ENCODE measurements around the gene CFAP161.

Gene CFAP161

GRCh38 chr15:81188354-81188753, 54.3 kb downstream of the CFAP161 start:
- no peak for TF ChIP-seq CTCF (IDR thresholded peaks at IDR 0.05; ENCODE audit: unreplicated experiment in 3 of 3)
- H3K9me3 Mint-ChIP-seq = no peaks in the 10 kb centered on the region
- H3K36me3 Mint-ChIP-seq (ENCODE audit: low read depth) = no peaks in the 10 kb centered on the region
- H3K4me1 Mint-ChIP-seq = peaks cover 12% of the 10 kb centered on the region
- H3K27ac Mint-ChIP-seq = no peak overlapping the region
- H3K27me3 Mint-ChIP-seq (ENCODE audit: low read depth) = peaks cover 13% of the 10 kb centered on the region
- H3K4me3 Mint-ChIP-seq = no peak overlapping the region

GRCh38 chr15:81189583-81190283, 55.7 kb downstream of the CFAP161 start:
- H3K4me1 Mint-ChIP-seq = peaks cover 5% of the 10 kb centered on the region
- H3K27me3 Mint-ChIP-seq (ENCODE audit: low read depth) = peaks cover 5% of the 10 kb centered on the region
- TF ChIP-seq CTCF (IDR thresholded peaks at IDR 0.05; ENCODE audit: unreplicated experiment in 3 of 3) = no peak
- no peaks in the 10 kb centered on the region for H3K9me3 Mint-ChIP-seq
- peak overlapping the region in 2 of 3 experiments; percentile 78 to 85 for H3K27ac Mint-ChIP-seq
- no peak overlapping the region for H3K4me3 Mint-ChIP-seq
- H3K36me3 Mint-ChIP-seq (ENCODE audit: low read depth) = no peaks in the 10 kb centered on the region

- Mint-ChIP-seq H3K9me3 (no peaks in the 10 kb centered on the region), H3K4me3 (no peak overlapping the region), H3K27ac (no peak overlapping the region), H3K27me3 (ENCODE audit: low read depth) (peaks cover 7% of the 10 kb centered on the region), H3K36me3 (ENCODE audit: low read depth) (no peaks in the 10 kb centered on the region), H3K4me1 (peaks cover 5% of the 10 kb centered on the region)
- no peak for TF ChIP-seq CTCF (IDR thresholded peaks at IDR 0.05; ENCODE audit: unreplicated experiment in 3 of 3)
Observed at GRCh38 chr15:81190922-81191507, 56.9 kb downstream of the CFAP161 start.

- TF ChIP-seq CTCF (IDR thresholded peaks at IDR 0.05; ENCODE audit: unreplicated experiment in 3 of 3) = no peak
- peaks cover 7% of the 10 kb centered on the region for H3K27me3 Mint-ChIP-seq (ENCODE audit: low read depth)
- H3K36me3 Mint-ChIP-seq (ENCODE audit: low read depth) = no peaks in the 10 kb centered on the region
- H3K9me3 Mint-ChIP-seq = no peaks in the 10 kb centered on the region
- H3K27ac Mint-ChIP-seq = no peak overlapping the region
- peaks cover 5% of the 10 kb centered on the region for H3K4me1 Mint-ChIP-seq
- no peak overlapping the region for H3K4me3 Mint-ChIP-seq
Observed at GRCh38 chr15:81191701-81192100, 57.6 kb downstream of the CFAP161 start.

GRCh38 chr15:81194723-81195122, 60.7 kb downstream of the CFAP161 start:
- H3K4me3 Mint-ChIP-seq = no peak overlapping the region
- H3K4me1 Mint-ChIP-seq = peaks cover 5% of the 10 kb centered on the region
- peaks cover 14% of the 10 kb centered on the region for H3K27me3 Mint-ChIP-seq (ENCODE audit: low read depth)

More at GRCh38 chr15:81194723-81195122, 60.7 kb downstream of the CFAP161 start:
- no peaks in the 10 kb centered on the region for H3K36me3 Mint-ChIP-seq (ENCODE audit: low read depth)
- no peak for TF ChIP-seq CTCF (IDR thresholded peaks at IDR 0.05; ENCODE audit: unreplicated experiment in 3 of 3)
- no peak overlapping the region for H3K27ac Mint-ChIP-seq
- H3K9me3 Mint-ChIP-seq = no peaks in the 10 kb centered on the region

Data from nephron (organoid).